ENCODE measurements around the gene KRTAP1-4.

GRCh38 chr17:41003926-41004325, 26.1 kb downstream of the KRTAP1-4 start:
- no peak for TF ChIP-seq CTCF (IDR thresholded peaks at IDR 0.05)
- TF ChIP-seq POLR2A (IDR thresholded peaks at IDR 0.05) = no peak
